CD14-positive monocyte (primary cell): ENCODE results near the gene TAS2R16. TPM values are rescaled to one million over a fixed set of nuclear protein-coding genes. Genes with fewer than 3 reads are reported as not detected.
"Not testable (repeated sequence)": the region's sequence is repeated elsewhere in the genome, so short reads cannot be mapped to it uniquely, and the experiment has no call there.

Experiments used
- DNase-seq, 3 donors: peaks; one replicate each; pipeline ENCODE4 v3.0.0-alpha.2; 2011 to 2022
- H2AFZ ChIP-seq: 2 replicates; pipeline ENCODE4 v1.6.0; 2012; ENCODE audit warnings: mild to moderate bottlenecking, low read depth, low read length, inconsistent platforms; ENCODE audit not compliant: insufficient read depth, poor library complexity, severe bottlenecking
- H3K27ac ChIP-seq, 2 donors: 1 replicate in 1 of 2; 2 replicates in 1 of 2; pipeline ENCODE4 v1.5.1; 2012 to 2013; ENCODE audit warnings: low read length in 2 of 2, control low read depth in 1 of 2, inconsistent platforms in 1 of 2, low read depth in 1 of 2, mild to moderate bottlenecking in 1 of 2
- H3K27me3 ChIP-seq, 2 donors: one replicate each; pipeline versions ENCODE4 v1.6.0 to v1.6.1; 2011 to 2013; ENCODE audit warnings: low read length in 2 of 2; ENCODE audit not compliant: control insufficient read depth in 2 of 2, insufficient read depth in 2 of 2
- H3K36me3 ChIP-seq, 2 donors: replicated peaks in 1 of 2; 1 replicate in 1 of 2; 2 replicates in 1 of 2; pipeline versions ENCODE4 v1.5.1 to v1.6.1; 2012 to 2013; ENCODE audit warnings: low read length in 2 of 2, control low read depth in 1 of 2, inconsistent platforms in 1 of 2, mild to moderate bottlenecking in 1 of 2; ENCODE audit not compliant: insufficient read depth in 2 of 2, control insufficient read depth in 1 of 2
- H3K4me1 ChIP-seq, 2 donors: 1 replicate in 1 of 2; 2 replicates in 1 of 2; pipeline versions ENCODE4 v1.5.1 to v1.6.1; 2012 to 2013; ENCODE audit warnings: low read length in 2 of 2, control low read depth in 1 of 2, inconsistent platforms in 1 of 2, mild to moderate bottlenecking in 1 of 2, moderate library complexity in 1 of 2; ENCODE audit not compliant: insufficient read depth in 2 of 2, control insufficient read depth in 1 of 2
- H3K4me2 ChIP-seq: replicated peaks from 2 replicates; pipeline ENCODE3; 2012; ENCODE audit warnings: low read length, moderate library complexity, mild to moderate bottlenecking; ENCODE audit not compliant: poor library complexity, severe bottlenecking; ENCODE audit errors: extremely low read depth
- H3K4me3 ChIP-seq, 3 experiments: fragments of 200-600 bp in 1 of 3; sonication (generic) in 1 of 3; replicated peaks in 1 of 3; 1 replicate in 2 of 3; 2 replicates in 1 of 3; pipeline ENCODE4 v1.5.1; 2011 to 2013; ENCODE audit warnings: low read length in 3 of 3, mild to moderate bottlenecking in 3 of 3, control low read depth in 2 of 3, low read depth in 2 of 3, inconsistent platforms in 1 of 3, moderate library complexity in 1 of 3
- H3K79me2 ChIP-seq: 2 replicates; pipeline ENCODE4 v1.6.0; 2012; ENCODE audit warnings: mild to moderate bottlenecking, control low read depth, inconsistent platforms, low read length, moderate library complexity; ENCODE audit not compliant: insufficient read depth
- H3K9ac ChIP-seq: 2 replicates; pipeline ENCODE4 v1.6.0; 2017; ENCODE audit warnings: low read length, mild to moderate bottlenecking; ENCODE audit not compliant: insufficient read depth, poor library complexity, severe bottlenecking
- H3K9me3 ChIP-seq, 2 donors: replicated peaks in 1 of 2; 1 replicate in 1 of 2; 2 replicates in 1 of 2; pipeline versions ENCODE4 v1.5.1 to v1.6.1; 2012 to 2013; ENCODE audit warnings: low read length in 2 of 2, control low read depth in 1 of 2; ENCODE audit not compliant: control insufficient read depth in 1 of 2, insufficient read depth in 1 of 2
- H4K20me1 ChIP-seq: 2 replicates; pipeline ENCODE4 v1.6.0; 2012; ENCODE audit warnings: mild to moderate bottlenecking, low read length, control low read depth, moderate library complexity; ENCODE audit not compliant: insufficient read depth
- H3K27ac Mint-ChIP-seq, 7 donors: one replicate each; pipeline ENCODE4 v1.8.0; 2020; ENCODE audit warnings: mild to moderate bottlenecking in 7 of 7, mixed read lengths in 7 of 7, moderate library complexity in 6 of 7, inconsistent platforms in 2 of 7
- H3K27me3 Mint-ChIP-seq, 3 donors: one replicate each; pipeline ENCODE4 v1.8.0; 2021 to 2022; ENCODE audit warnings: low read depth in 3 of 3, mild to moderate bottlenecking in 3 of 3, mixed read lengths in 3 of 3, moderate library complexity in 3 of 3, inconsistent platforms in 1 of 3
- H3K36me3 Mint-ChIP-seq, 2 donors: one replicate each; pipeline ENCODE4 v1.8.0; 2020; ENCODE audit warnings: mixed read lengths in 2 of 2, inconsistent platforms in 1 of 2, mild to moderate bottlenecking in 1 of 2
- H3K4me1 Mint-ChIP-seq: one replicate; pipeline ENCODE4 v1.8.0; 2020; ENCODE audit warnings: mild to moderate bottlenecking, mixed read lengths
- H3K4me3 Mint-ChIP-seq, 2 donors: one replicate each; pipeline ENCODE4 v1.8.0; 2020; ENCODE audit warnings: mild to moderate bottlenecking in 2 of 2, mixed read lengths in 2 of 2, moderate library complexity in 1 of 2
- H3K9me3 Mint-ChIP-seq, 7 donors: one replicate each; pipeline ENCODE4 v1.8.0; 2020 to 2022; ENCODE audit warnings: mixed read lengths in 7 of 7, mild to moderate bottlenecking in 6 of 7, moderate library complexity in 6 of 7, inconsistent platforms in 2 of 7
- CTCF ChIP-seq: fragments of 200-600 bp; IDR thresholded peaks from one replicate; pipeline ENCODE4 v1.8.0; 2022; ENCODE audit warnings: antibody characterized with exemption, mild to moderate bottlenecking
- WGBS: methylation state at CpG from one replicate; pipeline ENCODE4 v1.1.5; 2013; ENCODE audit warnings: missing lambda C conversion rate; ENCODE audit not compliant: insufficient coverage; 5-methylcytosine and 5-hydroxymethylcytosine counted together
- intact Hi-C, 2 donors: fragments of 100-400 bp; cut with micrococcal nuclease; formaldehyde crosslinking; loops; one replicate each; pipeline versions ENCODE4 v1.15.0 to v1.15.1; 2023
- polyA plus RNA-seq, 3 donors: library from polyadenylated mRNA; depleted of rRNA in 1 of 3; unstranded in 2 of 3; stranded (reverse) in 1 of 3; fragments of 300-500 nt in 2 of 3; fragments of >200 nt in 1 of 3; fragmentation: Illumina TruSeq in 2 of 3; gene quantifications; 1 replicate in 2 of 3; 2 replicates in 1 of 3; pipeline ENCODE4 v1.2.3, GENCODE V29; 2012 to 2021

TAS2R16 gene
- polyA plus RNA-seq, 3 donors = not detected

- TF ChIP-seq CTCF = no peak
- no peaks in the 10 kb centered on the region for H3K4me1 Mint-ChIP-seq
- Histone ChIP-seq H4K20me1 (no peaks in the 10 kb centered on the region), H2AFZ (no peak overlapping the region), H3K4me3 (no peak overlapping the region), H3K4me1 (no peaks in the 10 kb centered on the region), H3K9ac (no peak overlapping the region), H3K27ac (no peak overlapping the region), H3K4me2 (no peak overlapping the region), H3K79me2 (no peaks in the 10 kb centered on the region), H3K9me3 (no peaks in the 10 kb centered on the region), H3K27me3 (no peaks in the 10 kb centered on the region), H3K36me3 (no peaks in the 10 kb centered on the region)
- no peak overlapping the region for H3K27ac Mint-ChIP-seq
- no peaks in the 10 kb centered on the region for H3K36me3 Mint-ChIP-seq
- no peaks in the 10 kb centered on the region for H3K27me3 Mint-ChIP-seq
- no CpG with 5 or more reads among the region's 2 CpGs for WGBS
- H3K9me3 Mint-ChIP-seq = peaks cover 0 to 12% (median 2%) of the 10 kb centered on the region in 7 donors
- intact Hi-C loops = no loop called here
- no peak for DNase-seq
- no peak overlapping the region for H3K4me3 Mint-ChIP-seq
Measured at GRCh38 chr7:122965306-122965705, 30.2 kb downstream of the TAS2R16 start.

GRCh38 chr7:122953678-122954077 lies 41.8 kb downstream of the TAS2R16 start:
- H3K9me3 ChIP-seq, H3K4me3 Mint-ChIP-seq, H3K9ac ChIP-seq, H3K4me3 ChIP-seq, H3K27ac ChIP-seq, H2AFZ ChIP-seq, H3K4me1 ChIP-seq, H3K27me3 ChIP-seq, H3K4me2 ChIP-seq, H3K27me3 Mint-ChIP-seq, H4K20me1 ChIP-seq, H3K4me1 Mint-ChIP-seq, H3K79me2 ChIP-seq, intact Hi-C loops, H3K27ac Mint-ChIP-seq, DNase-seq, H3K36me3 ChIP-seq, H3K9me3 Mint-ChIP-seq, H3K36me3 Mint-ChIP-seq: not testable (repeated sequence)
- WGBS = no CpG with 5 or more reads among the region's 2 CpGs
